Measurements from ENCODE around the gene COL28A1.

COL28A1 gene
- long read RNA-seq, donor 1, result 0 reads
- long read RNA-seq, donor 2, result 0 reads
- long read RNA-seq, donor 3, result 0 reads
- long read RNA-seq, donor 4, partial matches to known transcripts, result 10 of 10 reads
- long read RNA-seq, donor 4, other reads (novel, unspliced or antisense), result 0 of 10 reads
- long read RNA-seq, donor 5, result 0 reads
- long read RNA-seq, donor 6, result 0 reads
- long read RNA-seq, donor 7, result 0 reads
- long read RNA-seq, donor 8, result 0 reads

DNA sequence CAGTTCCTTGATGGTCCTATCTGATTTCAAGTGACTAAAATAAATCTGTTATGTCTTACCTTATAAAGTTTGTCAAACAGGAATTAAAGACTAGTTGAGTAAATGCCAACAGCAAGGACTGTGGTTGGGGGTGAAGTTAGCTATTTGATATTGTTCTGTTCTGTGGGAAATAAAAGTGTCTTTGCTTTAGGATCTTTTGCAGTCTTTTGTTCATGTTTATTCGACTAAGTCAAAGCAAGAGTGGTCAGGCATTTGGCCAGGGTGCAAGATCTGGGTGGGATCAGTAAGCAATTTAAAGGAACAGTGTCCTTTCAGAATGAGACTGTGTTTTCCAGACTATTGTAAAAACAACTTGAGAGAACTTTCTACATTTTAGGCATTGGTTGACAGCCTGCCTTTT is at the start of gene COL28A1:
TSS of gene COL28A1 (minus strand) at position 183 of the 400 bp plus-strand sequence. CDS start 2,998 bp downstream, outside the sequence.
- no peak for DNase-seq

DNA sequence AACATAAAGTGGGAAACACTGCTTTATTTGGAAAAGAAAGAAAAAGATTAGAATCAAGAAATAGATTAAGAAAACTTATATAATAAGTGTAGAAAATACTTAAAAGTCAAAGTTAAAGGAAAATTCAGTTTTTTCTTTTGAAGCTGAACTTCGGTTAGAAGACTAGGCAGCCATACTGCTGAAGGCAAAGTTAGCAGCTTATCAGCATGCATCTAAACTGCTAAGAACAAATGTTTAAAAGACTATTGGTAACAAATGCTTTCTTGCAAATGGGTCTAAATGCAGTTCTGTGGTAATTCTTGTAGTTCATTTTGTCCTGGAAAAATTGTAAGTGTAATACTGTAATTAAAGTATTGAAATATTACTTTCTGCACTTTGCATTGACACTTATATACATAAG is 49.0 kb upstream of the COL28A1 start:
- no peak for DNase-seq

DNA sequence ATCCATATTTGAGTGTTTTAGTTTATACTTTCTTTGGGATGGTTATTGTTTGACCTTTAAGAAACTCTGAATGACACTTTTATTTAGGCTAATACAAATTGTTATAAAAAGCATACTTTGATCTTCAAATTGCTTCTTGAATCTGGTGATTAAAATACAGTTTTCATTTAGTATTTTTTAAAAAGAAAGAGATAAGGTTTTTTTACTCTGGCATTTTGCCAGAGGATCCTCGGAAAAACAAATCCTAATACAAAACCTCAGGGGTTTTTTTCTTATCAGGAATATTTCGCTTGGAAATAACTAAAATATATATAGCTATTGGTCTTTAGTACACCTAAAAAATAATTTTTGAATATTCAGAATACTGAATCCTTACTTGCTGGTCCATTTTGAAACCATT is 48.1 kb upstream of the COL28A1 start:
- DNase-seq, result no peak

DNA sequence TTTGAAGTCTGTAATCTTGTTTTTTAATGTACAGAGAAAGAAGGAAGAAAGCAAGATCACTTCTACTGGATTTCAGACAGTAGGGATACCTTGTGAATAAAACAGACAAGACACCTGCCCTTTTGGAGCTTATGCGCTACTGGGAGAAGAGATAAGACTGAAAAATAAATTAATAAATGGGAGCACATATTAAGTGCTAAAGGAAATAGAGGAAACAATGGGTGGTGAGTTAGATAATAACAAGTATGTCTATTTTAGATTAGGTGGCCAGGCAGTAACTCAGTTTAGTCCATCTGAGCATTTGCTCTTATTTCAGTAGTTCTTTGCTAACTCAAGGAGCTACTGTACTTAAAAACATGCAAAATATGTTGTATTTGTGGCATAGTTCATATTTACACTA is 46.9 kb upstream of the COL28A1 start:
- no peak for DNase-seq

DNA sequence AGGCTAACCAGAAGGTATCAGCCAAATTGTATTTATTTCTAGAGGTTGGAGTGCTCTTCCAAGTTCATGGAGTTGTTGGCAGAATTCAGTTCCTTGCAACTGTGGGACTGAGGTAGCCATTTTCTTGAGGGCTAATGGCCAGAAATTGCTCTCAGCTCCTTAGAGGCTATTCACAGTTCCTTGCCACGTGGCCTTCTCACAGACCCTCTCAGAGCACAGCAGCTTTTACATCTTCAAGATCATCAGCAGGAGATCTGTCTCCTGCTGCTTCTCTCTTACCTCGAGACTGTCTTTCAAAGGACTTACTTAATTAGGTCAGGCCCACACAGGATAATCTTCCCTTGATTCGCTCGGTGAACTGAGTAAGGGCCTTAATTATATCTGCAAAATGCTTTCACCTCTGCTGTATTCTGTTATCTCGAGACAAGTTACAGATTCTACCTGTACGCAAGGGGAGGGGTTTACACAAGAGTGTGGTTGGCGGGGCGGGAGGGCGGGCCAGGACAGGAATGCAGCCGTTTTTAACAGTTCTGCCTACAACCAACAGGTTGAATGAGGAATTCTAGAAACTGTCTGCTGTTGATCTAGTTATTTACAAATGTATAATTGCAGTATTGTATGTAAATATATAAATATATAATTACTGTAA is 46.0 kb upstream of the COL28A1 start:
- no peak for DNase-seq

DNA sequence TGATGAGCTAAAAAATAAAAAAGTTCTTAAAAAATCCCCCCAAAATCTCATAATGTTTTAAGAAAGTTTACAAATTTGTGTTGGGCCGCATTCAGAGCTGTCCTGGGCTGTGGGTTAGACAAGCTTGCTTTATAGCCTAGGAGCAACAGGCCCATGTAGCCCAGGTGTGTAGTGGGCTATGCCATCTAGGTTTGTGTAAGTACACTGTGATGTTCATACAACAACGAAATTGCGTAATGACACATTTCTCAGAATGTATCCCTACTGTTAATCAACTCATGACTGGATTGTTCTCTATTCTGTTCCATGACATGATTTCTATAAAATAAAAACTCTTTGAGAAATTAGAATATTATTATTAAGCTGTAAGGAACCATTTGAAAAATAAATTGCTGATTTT is 44.0 kb upstream of the COL28A1 start:
- DNase-seq, result no peak

DNA sequence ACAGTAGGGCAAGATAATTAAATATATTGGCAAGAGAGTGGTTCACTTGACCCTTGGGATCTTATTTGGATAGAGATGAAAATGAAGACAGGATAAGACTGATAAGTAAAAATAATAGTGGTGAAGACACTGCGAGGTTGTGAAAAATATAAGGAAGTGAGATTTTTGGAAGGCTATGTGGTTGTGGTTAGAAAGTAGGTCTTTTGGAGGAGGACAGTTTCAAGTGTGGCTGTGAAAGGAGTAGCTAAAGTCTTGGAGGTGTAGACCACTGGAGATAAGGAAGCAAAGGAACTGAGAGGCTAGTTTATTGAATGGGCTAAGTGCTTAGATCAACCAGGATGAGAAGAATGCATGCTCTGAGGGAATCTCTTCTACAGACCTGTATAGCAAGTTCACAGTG is 42.2 kb upstream of the COL28A1 start:
- no peak for DNase-seq

DNA sequence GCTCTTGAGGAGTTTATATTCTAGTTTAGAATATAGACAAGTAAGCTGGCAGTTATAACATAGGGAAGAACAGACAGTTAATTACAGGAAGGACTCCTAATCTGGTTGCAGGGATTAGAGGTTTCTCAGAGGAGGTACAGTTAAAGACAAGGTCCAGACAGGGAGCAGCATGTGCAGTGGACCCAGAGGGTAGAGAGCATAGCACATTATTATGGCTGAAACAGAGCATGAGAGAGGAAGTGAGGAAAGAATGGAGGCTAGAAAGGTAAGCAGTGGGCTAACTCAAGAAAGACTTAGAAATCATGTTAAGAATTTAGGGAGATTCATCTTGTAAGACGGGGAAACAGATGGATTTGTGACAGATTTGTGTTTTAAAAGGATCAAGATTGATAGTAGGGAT is 40.7 kb upstream of the COL28A1 start:
- DNase-seq, result no peak

DNA sequence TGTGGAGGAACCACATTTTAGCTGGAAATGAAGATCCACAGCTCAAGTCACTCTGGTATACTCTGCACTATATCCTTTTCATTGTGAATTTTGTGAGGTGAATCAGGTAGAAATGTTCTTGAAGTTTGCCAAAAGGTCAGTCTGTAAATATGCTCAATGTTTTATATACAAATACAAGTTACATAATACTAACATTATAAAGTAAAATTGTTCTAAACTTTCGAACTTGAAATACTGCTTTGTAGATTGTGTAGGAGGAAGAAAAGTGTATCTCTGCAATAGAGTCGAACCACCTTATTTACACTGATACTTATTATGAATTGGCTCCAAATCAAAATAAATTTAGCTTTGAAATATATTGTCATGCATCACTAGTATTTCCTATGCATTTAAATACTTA is 38.0 kb upstream of the COL28A1 start:
- DNase-seq, result no peak

DNA sequence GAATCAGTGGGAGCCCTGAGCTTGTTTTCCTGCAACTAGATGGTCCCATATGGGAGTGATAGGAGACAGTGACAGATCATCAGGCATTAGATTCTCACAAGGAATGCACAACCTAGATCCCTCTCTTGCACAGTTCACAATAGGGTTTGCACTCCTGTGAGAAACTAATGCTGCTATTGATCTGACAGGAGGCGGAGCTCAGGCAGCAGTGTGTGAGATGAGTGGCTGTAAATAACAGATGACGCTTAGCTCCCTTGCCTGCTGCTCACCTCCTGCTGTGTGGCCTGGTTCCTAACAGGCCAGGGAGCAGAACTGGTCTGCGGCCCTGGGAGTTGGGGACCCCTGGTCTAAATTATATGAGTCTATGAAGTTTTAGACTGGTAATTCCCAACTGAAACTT is 34.9 kb upstream of the COL28A1 start:
- no peak for DNase-seq

DNA sequence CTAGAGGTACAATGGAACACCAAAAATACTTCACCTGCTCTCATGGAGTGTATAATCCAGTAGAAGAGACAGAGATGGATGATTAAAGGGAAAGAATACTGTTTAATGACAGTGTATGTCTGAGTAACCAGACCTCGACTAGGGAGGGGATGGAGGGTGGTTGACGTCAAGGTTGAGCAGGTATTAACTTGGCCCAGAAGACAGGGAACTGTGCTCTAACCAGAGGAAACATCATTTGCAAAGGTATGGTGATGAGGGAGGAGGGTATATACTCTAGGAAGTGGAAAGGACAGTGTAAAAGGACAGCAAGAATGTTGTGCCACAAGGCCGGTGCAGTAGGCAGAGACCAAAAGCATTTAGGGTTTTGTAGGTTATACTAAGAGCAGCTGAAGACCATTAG is 33.9 kb upstream of the COL28A1 start:
- DNase-seq, result no peak

DNA sequence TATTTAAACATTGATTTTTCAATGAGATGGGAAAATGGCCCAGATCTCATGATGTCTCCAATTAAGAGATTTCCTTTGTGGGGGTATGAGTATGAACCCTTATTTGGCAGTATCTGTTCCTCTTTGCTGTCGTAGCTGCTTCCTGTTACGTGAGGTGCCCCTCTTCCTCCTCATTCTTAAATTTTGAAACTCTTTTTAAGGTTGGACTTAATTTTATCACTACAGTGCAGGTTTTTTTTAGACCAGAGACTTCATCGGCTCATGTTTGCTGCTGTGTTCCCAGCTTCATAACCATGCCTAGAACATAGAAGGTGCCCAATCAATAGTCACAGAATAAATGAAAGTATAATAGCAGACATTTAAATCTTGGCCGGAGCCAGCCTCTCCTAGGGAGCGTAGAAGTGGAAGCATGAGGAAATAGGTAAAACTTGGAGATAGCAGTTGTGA is 33.4 kb upstream of the COL28A1 start:
- no peak for DNase-seq

DNA sequence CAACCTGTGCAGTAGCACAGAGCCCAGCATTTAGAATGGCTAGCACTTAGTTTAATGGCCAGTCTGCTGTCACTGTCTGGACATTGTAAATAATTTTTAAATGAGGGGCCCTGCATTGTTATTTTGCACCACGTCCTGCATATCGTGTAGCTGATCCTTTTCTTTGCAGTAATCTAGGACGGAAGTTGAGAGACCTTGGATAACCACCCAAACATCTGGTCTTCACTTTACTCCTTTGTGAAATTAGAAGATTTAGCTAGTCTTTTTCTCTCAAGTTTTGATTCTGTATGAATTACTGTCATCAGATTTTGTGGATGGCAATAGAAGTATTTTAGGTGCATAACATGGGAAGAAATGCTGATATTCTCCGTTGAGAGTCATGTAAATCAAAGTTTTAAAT is 32.9 kb upstream of the COL28A1 start:
- no peak for DNase-seq

DNA sequence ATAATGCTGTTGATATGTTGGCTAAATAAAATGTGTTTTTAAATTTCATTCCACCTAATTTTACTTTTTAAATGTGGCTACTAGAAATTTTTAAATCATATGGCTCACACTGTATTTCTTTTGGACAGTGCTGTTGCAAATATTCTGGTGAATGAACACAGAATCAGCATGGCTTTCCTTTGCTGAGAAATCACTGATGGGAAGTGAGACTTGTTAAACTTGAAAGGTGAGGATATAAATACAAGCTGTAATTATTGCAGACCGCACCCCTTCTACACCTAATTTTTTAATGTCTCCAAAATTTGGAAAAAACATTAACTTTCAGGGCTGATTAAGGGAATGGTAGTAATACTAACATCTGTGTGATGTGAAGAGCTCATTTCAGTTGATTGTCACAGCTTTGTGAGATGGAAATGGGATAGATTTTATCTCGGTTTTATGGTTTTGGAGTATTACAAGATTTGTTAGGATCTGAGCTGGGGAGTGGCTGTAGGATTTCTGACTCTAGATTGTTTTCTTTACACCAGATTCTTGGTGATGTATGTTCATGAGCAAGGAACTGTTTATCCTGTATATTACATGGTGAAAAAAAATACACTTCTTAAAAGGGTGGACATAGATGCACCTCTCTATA is 32.3 kb upstream of the COL28A1 start:
- peak; percentile 6 for DNase-seq

DNA sequence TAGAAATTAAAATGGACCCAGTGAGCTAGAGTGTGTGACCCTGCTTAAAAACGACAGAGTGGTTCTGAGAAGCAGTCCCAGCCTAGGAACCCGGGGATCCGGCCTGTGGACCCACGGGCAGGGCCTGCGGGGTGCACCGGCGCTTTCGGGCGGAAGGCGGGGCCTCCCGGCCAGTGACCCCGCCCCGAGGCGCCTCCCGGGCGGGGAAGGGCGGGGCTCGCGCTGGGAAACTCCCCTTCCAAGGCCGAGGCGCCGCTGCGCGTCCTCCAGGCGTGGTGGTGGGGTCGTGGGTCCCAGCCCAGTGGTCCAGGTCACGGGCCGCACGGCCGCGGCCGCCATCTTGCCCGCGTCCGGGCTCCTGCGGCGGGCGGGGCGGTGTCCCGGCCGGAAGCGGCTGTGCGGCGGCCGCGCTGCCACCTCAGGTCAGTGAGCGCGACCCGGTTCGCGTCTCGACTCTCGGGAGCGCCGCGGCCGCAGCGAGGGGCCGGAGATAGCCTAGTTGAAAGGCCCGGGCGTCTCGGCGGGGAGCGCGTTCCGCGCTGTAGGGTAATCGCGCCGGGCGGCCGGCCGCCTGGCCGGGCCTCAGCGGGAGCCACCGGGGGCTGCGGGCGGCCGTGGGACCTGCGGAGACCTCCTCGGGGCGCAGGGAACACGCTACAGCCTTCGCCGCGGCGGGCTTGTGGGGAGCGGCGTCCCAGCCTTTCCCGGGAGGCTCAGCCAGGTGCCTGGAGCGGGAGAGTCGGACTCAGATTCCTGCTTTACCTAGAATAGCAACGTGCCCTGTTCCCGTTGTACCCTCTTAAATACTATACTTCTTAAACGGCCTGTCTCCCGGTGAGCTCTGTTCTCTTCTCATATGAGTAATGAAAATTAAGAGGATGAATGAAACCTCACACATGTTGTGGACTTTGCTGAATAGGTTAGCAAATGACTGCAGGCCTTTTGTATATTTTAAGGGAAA is 31.3 kb upstream of the COL28A1 start, which contains the start of gene MIOS:
TSS of gene MIOS (plus strand) at position 234 of the 961 bp plus-strand sequence. CDS start 5,592 bp downstream, outside the sequence.
- DNase-seq, result peak; percentile 93

DNA sequence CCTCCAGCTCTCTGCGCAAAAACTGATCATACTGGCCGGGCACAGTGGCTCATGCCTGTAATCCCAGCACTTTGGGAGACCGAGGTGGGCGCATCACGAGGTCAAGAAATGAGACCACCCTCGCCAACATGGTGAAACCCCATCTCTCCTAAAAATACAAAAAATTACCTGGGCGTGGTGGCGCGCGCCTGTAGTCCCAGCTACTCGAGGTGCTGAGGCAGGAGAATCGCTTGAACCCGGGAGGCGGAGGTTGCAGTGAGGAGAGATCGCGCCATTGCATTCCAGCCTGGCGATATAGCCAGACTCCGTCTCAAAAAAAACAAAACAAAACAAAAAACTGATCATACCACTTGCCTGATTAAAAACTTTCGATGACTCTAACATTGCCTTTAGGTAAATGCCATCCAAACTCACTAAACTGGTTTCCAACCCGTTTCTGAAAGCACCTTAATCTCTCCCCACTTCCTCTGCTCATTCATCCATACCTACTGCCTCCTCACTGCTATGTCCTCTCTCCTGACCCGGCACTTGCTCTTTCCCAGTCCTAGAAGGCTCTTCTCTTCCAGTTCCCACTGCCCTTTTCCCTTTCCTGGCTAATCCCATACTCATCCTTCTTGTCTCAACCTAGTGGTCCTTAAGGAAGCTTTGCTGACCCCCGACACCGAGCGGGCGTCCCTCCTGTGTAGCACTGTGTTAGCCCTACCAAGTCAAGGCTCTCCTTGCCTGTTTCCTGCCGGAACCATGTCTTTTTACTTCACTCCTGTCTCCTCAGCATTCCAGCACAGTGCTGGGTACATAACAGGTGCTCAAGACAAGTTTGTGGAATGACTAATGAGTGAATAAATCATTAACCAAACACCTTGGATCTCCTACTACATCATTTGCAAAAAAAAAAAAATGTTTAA is 30.3 kb upstream of the COL28A1 start:
- peak; percentile 24 for DNase-seq

DNA sequence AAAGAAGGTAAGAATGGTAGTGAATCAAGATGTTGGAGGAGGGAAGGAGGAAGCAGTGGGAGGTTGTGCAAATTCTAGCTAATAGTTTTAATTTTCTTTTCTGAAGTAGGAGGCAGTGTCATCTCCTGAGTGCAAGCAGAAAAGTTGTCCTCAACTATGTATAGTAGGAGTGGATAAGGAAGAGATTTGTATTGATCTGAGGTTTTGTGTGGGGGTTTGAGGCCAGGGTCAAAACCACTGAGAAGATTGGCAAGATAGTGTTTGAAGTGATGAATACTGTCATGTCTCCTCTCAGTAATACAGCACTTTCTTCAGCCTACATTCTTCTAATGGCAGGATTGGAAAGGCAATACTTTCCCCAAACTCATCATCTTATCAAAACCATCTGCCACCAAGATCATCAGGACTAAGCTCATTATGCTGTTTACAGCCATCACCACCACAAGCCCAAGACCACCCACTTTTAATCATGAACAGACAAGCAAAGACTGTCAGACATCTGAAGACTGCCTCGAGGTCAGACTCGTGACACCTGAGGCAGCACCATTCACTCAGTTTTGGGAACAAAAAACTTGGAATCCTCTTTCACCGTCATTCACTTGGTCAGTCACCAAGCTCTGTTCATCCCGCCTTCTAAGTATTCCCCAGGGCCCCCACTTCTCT is 29.5 kb upstream of the COL28A1 start:
- no peak for DNase-seq

DNA sequence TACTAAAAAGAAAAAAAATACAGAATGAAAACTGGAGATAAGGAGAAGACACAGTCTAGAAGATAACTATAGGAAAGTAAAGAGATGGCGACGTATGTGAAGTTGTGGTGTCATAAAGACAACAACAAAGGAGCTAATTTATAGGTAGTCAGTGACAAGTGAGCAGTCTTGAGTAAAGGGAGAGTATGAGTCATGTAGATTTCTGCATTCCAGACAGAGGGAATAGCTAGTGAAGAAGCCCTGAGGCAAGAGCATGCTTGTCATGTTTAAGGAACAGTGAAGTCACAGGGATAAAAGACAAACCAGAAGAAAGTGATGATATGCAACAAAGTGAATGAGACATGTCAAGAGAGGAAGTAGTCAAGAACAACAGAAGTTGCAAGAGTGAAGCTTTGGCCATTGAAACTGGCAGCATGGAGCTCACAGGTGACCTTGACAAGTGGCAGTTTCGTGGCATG is 28.7 kb upstream of the COL28A1 start:
- no peak for DNase-seq

DNA sequence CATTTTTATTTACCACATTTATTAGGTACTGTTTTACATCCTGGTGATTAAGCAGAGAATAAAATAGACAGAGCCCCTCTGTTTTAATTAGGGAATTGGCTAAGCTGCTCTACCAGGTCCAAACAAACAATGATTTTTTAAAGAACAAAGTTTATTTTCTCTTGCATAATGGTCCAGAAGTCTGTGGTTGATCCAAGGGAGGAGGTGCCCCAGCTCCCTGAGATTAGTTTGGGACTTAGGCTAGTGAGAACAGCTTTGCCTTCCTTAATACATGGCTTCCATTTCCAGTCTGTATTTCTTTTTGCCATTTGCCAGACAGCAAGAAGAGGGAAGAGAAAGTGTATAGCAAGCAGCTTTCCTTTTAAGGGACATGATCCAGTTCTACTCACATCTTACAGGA is 28.1 kb upstream of the COL28A1 start:
- DNase-seq, result no peak

DNA sequence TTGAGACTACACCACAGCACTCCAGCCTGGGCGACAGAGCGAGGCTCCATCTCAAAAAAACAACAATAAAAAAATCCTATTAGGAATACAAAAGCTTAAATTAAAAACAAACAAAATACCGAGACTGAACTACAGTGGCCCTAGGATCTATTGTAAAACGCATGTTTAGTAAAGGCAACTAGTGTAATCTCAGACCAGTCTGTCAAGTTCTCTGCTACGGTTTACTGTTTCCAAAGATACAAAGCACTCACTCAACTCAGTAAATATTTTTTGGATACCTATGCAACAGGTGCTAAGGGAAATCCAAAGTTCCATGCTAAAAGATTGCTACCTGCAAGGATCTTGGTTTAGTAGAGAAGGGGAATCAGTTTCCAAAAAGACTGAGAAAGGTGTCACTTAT is 27.6 kb upstream of the COL28A1 start:
- no peak for DNase-seq

DNA sequence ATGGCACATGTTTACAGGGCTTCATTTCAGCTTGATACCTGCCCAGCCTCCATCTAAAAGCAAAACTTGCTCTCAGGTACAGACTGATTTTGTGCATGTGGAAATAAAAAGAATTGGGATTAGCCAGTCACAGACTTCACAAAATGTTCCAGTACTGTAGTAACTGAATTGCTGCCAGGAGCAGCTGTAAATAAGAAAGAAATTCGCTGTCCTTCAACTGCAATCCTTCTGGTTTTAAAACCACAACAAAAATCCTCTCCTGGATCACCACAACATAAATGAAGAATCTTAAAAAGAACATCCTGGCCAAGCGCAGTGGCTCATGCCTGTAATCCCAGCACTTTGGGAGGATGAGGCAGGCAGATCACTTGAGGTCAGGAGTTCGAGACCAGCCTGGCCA is 27.1 kb upstream of the COL28A1 start:
- DNase-seq, result no peak
